Coronary artery (tissue), 2 donors: Measurements from ENCODE around the gene GALNT7.

Experiments
- DNase-seq: peaks from one replicate; pipeline ENCODE4 v3.0.0-alpha.2; 2017; ENCODE audit warnings: low spot score
- H3K27ac ChIP-seq, 2 donors: fragments of 200-600 bp; sonication (generic); one replicate each; pipeline ENCODE4 v1.5.1; 2016 to 2019
- H3K4me3 ChIP-seq: fragments of 200-600 bp; sonication (generic); 2 replicates; pipeline ENCODE4 v1.5.1; 2016; ENCODE audit warnings: mild to moderate bottlenecking, moderate library complexity
- CTCF ChIP-seq: fragments of 200-600 bp; sonication (generic); IDR thresholded peaks from one replicate; pipeline ENCODE4 v1.5.1; 2019; ENCODE audit warnings: antibody characterized with exemption

The GALNT7 gene

GRCh38 chr4:173205656-173206055 is 37.0 kb downstream of the GALNT7 start:
- TF ChIP-seq CTCF = no peak
- H3K4me3 ChIP-seq = no peak overlapping the region
- H3K27ac ChIP-seq = no peak overlapping the region
- no peak for DNase-seq

- Histone ChIP-seq H3K27ac (no peak overlapping the region), H3K4me3 (no peak overlapping the region)
- no peak for TF ChIP-seq CTCF
- no peak for DNase-seq
Measured at GRCh38 chr4:173208420-173208819, 39.8 kb downstream of the GALNT7 start.

GRCh38 chr4:173211222-173211621 is 42.6 kb downstream of the GALNT7 start:
- H3K4me3 ChIP-seq = no peak overlapping the region
- DNase-seq = no peak
- H3K27ac ChIP-seq = no peak overlapping the region
- no peak for TF ChIP-seq CTCF

GRCh38 chr4:173211838-173212237 is 43.2 kb downstream of the GALNT7 start:
- no peak for TF ChIP-seq CTCF
- no peak overlapping the region for H3K4me3 ChIP-seq
- DNase-seq = no peak
- no peak overlapping the region for H3K27ac ChIP-seq

- no peak for TF ChIP-seq CTCF
- no peak for DNase-seq
- no peak overlapping the region for H3K4me3 ChIP-seq
- no peak overlapping the region for H3K27ac ChIP-seq
Measured at GRCh38 chr4:173212379-173212778, 43.8 kb downstream of the GALNT7 start.

GRCh38 chr4:173213296-173213695 is 44.7 kb downstream of the GALNT7 start:
- H3K4me3 ChIP-seq = no peak overlapping the region
- TF ChIP-seq CTCF = no peak
- no peak for DNase-seq
- H3K27ac ChIP-seq = no peak overlapping the region

- no peak overlapping the region for H3K27ac ChIP-seq
- H3K4me3 ChIP-seq = no peak overlapping the region
- TF ChIP-seq CTCF = no peak
- DNase-seq = no peak
Measured at GRCh38 chr4:173214231-173214630, 45.6 kb downstream of the GALNT7 start.
